GM18907 (cell line): Measurements from ENCODE around the gene TNFRSF19.

Experiments used
- ATAC-seq: cut with Tn5 transposase; IDR thresholded peaks from one replicate; pipeline ENCODE4 v1.9.1; 2021; ENCODE audit warnings: mild to moderate bottlenecking, moderate library complexity; ENCODE audit not compliant: unreplicated experiment

Gene TNFRSF19

DNA sequence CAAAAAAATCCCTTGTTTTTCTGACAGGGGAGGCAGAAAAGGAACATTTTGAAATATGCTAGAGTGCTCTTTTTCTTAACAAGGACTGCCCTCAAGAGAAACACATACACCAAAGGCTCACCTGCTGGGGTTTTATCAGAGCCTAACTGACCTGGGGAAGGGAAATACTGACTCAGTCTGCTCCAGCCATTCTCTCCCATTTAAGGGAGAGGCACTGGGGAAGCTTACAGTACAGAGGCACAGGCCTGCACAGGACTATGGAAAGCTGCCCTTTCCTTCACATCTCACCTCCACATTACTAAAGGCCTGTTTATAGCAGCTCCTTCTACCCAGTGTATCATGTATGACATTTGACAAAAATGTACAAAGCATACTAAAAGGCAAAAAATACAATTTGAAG, 30.3 kb downstream of the TNFRSF19 start:
- ATAC-seq, result no peak

DNA sequence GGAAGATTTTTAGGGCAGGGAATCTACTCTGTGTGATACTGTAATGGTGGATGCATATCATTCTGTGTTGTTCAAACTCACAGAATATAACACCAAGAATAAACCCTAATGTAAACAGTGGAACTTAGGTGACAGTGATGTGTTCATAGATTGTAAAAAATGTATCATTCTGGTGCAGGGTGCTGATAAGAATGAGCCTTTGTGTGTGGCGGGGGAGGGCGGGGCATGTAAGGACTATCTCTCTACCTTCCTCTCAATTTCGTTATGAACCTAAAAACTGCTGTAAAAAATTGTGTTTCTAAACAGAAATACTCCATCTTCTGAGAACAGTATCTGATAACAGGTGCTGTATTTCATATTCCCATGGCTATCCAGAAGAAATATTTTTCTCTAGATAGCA, 35.6 kb downstream of the TNFRSF19 start:
- ATAC-seq, result no peak

DNA sequence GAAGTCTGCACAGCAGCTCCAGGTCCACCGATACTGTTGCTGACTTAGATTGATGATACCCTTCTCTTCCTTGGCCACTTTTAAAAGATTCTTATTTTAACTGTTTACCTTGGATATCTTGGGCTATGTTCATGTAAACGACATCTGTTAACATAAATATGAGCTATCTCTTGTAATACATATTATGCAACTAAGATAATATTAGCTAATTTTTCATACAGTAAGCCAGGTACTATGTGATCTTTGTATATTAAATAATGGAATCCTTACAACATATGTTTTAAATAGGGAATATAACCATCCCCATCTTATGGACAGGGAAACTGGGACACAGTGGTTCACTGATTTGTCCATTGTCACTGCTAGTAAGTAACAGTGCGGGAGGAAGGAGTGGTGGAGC, 37.9 kb downstream of the TNFRSF19 start:
- no peak for ATAC-seq

- peak; percentile 25 for ATAC-seq
These were observed 38.6 kb downstream of the TNFRSF19 start for GRCh38 chr13:23608701-23609413.

DNA sequence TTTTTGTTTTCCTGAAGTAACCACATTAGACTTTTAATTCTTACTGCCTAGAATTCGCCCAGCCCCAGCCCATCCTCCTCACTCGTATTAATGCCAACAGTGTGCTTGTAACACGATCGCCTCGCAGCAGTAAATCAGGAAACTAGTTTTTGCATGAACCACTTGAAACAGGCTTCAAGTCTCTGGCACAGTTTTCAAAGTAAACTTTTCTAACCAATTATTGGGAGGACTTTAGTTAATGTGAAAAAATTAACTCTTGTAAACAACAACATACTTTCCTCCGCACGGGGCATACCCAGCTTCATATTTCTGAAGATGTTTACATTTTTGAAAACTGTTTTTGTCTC, 39.2 kb downstream of the TNFRSF19 start:
- peak; percentile 58 for ATAC-seq

DNA sequence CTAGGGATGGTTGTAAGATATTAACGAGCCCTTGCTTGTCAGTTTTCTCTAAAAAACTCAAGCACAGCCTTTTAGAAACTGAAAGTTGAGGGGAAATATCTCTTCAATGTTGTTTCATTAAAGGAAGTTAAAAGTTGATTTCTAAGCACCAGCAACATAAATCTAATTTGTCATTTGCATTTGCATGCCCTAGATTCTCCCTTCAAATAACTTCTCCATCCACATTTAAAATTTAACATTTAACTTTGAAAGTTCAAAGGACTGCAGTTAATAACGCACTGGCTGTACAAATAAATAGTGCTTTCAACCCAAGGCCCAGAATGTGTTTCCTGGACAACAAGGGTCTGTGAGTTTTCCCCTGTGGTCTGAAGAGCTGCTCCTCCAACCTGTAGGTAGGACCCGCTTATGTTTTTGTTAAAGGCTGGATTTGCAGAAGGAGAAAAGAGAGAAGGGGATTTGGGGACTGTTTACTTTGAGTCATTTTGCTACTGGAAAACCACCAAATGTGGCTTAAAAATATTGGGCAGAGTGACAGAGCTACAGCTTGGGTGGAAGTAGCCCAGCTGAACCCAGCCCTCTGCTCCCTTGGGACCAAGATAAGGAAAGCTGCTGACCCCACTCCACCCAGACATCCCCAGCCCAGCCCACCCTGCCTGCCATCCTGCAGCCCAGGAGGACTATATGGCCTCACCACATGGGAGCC, 39.8 kb downstream of the TNFRSF19 start:
- peak; percentile 61 for ATAC-seq

DNA sequence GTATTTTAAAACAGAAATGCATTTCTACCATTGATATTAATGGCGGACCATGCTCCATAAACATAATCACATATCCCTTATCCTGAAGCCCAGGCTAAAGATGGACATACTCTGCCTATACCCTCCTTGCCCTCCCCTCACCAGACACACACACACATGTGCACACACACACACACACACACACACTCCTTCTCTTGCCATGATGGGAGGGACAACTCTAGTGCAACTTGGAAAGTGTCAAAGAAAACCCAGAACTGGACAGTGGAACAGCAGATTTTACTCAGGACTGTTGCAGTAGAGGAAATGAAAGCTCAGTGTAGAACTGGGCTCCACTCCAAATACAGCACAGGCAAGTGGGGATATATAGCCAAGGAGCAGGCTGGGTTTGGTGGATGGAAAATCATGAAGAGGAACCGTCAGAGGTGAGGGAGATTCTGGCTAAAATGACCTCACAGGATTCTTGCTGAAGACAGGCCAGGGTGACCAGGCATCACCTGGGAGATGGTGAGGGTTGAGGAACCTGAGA, 40.8 kb downstream of the TNFRSF19 start:
- ATAC-seq, result no peak

DNA sequence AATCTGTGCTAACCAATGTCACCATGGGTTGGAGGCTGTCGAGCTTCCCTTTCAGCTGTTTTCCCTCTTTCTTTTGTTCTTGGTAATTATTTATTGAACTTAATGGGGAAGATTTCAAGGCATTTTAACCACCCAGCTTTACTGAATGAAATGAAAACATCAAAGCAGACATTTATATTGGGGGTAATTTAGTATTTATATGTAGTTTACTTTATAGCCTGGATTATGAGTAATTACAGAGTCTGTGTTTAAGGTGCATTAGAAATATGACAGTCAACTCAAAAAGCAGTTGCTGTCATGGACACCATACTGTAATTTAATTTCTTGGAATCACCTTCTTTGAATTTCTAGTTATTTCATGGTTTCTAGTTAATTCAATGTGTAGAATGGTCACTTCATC, 42.0 kb downstream of the TNFRSF19 start:
- no peak for ATAC-seq

- ATAC-seq, result no peak
These were observed 42.5 kb downstream of the TNFRSF19 start for GRCh38 chr13:23612731-23613130.

DNA sequence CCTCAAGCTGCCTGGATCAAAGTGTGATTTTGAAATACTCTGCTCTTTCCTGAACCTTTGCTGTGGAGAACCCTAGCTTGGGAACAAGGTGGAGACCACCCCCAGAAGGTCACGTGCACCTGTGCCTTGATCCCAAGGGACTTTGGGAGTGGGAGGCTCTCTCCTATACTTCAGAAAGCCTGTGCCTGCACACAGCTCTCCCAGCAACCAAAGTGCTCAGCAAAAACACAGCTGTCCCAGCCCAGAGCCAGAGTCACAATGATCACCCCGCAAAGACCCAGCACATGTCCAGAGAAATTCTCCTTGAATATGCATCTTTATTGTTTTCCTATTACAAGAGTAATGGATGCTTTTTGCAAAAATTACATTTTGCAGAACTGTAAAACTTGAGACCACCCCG, 43.4 kb downstream of the TNFRSF19 start:
- no peak for ATAC-seq

GRCh38 chr13:23615395-23616081, 45.3 kb downstream of the TNFRSF19 start:
- ATAC-seq, result no peak

GRCh38 chr13:23616228-23616627, 46.0 kb downstream of the TNFRSF19 start:
- no peak for ATAC-seq

DNA sequence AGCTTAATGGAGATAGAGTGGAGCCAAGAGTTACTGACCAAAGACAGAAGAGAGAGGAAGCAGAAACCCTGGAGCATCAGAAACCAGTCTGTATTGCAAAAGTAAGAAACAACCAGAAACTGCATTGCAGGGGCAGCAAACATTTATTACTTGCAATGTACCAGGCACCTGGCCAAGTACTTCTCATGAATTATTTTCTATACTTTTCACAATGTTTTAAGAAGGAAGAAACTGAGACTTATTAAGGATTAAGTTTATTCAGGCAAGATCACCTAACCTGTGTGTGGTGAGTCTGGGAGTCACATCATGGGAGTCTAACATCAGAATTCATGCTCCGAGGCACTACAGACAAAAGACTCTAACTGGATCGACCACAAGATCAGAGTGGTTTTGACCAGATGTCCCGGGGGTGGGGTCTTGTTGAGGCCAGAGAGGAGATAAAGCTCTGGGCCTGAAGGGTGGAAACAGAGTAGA, 47.4 kb downstream of the TNFRSF19 start:
- ATAC-seq, result no peak

- no peak for ATAC-seq
These were observed 48.1 kb downstream of the TNFRSF19 start for GRCh38 chr13:23618341-23618740.

GRCh38 chr13:23619068-23619855, 49.0 kb downstream of the TNFRSF19 start:
- no peak for ATAC-seq

GRCh38 chr13:23620211-23620610, 50.0 kb downstream of the TNFRSF19 start:
- no peak for ATAC-seq

DNA sequence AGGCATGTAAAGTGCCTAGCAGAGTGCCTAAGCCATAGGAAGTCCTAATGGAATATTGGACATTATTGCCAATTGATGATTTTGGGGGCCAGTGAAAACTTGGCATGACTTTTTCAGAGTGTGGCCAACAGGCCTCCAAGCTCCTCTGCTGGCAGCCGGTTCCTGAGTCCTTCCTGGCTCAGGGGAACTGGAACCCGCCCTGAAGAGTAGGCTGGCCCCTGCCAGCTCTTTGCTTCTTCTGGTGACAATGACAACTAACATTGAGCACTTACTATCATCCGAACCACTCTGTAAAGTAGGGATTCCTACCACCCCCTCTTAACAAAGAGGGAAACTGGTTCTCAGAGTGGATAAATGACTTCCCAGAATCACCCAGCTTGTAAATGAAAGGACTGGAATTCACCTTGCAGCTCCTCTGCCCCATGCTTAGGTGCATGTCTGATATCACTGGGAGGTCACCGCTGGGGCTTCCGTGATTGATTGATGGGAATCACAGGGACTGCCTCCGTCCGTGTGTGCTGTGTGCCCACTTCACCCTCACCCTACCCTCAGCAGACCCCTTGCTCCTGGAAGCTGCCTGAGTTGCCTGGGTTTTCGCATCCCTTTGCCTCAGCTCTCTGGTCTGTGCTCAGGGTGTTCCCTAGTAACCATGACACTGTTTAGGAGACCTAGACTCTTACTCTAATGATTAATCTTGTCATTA, 50.6 kb downstream of the TNFRSF19 start:
- ATAC-seq, result peak; percentile 19

DNA sequence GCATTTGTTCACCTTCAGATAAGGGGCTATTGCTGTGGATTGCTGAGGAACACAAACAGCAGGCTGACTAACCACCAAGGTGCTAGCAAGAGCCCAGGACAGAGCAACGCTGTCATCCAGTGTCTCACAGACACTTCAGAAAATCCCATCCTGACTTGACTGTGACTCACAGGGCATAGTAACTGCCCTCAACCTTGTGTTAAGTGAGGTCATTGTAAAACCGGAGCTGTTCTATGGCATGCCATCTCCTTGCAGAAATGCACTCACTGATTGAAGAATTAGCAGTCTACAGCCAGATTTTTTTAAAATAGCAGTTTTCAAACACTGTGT, 51.1 kb downstream of the TNFRSF19 start:
- peak; percentile 77 for ATAC-seq

DNA sequence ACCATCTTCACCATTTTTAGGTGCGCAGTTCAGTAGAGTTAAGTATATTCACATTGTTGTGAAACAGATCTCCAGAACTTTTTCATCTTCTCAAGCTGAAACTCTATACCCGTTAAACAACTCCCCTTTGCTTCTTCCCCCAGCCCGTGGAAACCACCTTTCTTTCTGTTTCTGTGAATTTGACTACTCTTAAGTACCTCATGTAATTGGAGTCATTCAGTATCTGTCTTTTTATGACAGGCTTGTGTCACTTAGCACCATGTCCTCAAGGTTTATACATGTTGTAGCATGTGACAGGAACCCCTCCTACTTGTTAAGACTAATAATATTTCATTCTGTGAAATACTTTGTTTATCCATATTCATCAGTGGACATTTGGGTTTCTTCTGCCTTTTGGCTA, 52.8 kb downstream of the TNFRSF19 start:
- peak; percentile 53 for ATAC-seq

- ATAC-seq, result no peak
These were observed 53.2 kb downstream of the TNFRSF19 start for GRCh38 chr13:23623394-23623793.
